KMS-11 (cell line): ENCODE results near the gene NADK2.
A peak's percentile ranks its signal among the peaks of the same experiment; 100 is the strongest.

Experiments
- H2AFZ ChIP-seq: fragments of 200-600 bp; sonication (generic); 2 replicates; pipeline ENCODE4 v1.6.1; 2016; ENCODE audit warnings: antibody characterized with exemption, mixed run types, low read depth
- H3K27ac ChIP-seq: fragments of 200-600 bp; sonication (generic); 2 replicates; pipeline ENCODE4 v1.6.1; 2016; ENCODE audit warnings: mild to moderate bottlenecking, mixed run types
- H3K27me3 ChIP-seq: fragments of 200-600 bp; sonication (generic); 2 replicates; pipeline ENCODE4 v1.6.1; 2017; ENCODE audit warnings: mild to moderate bottlenecking, low read depth, mixed run types, moderate library complexity; ENCODE audit not compliant: insufficient read depth
- H3K36me3 ChIP-seq: fragments of 200-600 bp; sonication (generic); 2 replicates; pipeline ENCODE4 v1.6.1; 2017; ENCODE audit warnings: mild to moderate bottlenecking, mixed run types; ENCODE audit not compliant: insufficient read depth
- H3K4me1 ChIP-seq: fragments of 200-600 bp; sonication (generic); 2 replicates; pipeline ENCODE4 v1.6.1; 2016; ENCODE audit warnings: mild to moderate bottlenecking, low read depth, mixed run types; ENCODE audit not compliant: poor library complexity, severe bottlenecking
- H3K4me2 ChIP-seq: fragments of 200-600 bp; sonication (generic); 2 replicates; pipeline ENCODE4 v1.7.0; 2016; ENCODE audit warnings: mild to moderate bottlenecking, mixed run types
- H3K4me3 ChIP-seq: fragments of 200-600 bp; sonication (generic); IDR thresholded peaks from 2 replicates; pipeline ENCODE4 v1.6.1; 2017; ENCODE audit warnings: low read depth, low read length, mixed read lengths; ENCODE audit not compliant: insufficient read depth
- H3K79me2 ChIP-seq: fragments of 200-600 bp; sonication (generic); 2 replicates; pipeline ENCODE4 v1.6.1; 2016; ENCODE audit warnings: low read depth, mixed run types; ENCODE audit not compliant: insufficient read depth
- H3K9ac ChIP-seq: fragments of 200-600 bp; sonication (generic); 2 replicates; pipeline ENCODE4 v1.6.1; 2016; ENCODE audit warnings: mild to moderate bottlenecking, mixed run types
- H4K20me1 ChIP-seq: fragments of 200-600 bp; sonication (generic); 2 replicates; pipeline ENCODE4 v1.6.1; 2016; ENCODE audit warnings: mild to moderate bottlenecking, mixed run types; ENCODE audit not compliant: insufficient read depth
- TF ChIP-seq, protein P1 (sequence below): fragments of 200-600 bp; sonication (generic); conservative IDR thresholded peaks from 2 replicates; pipeline ENCODE4 v1.6.1; 2017; ENCODE audit warnings: low read depth, mild to moderate bottlenecking, antibody characterized with exemption, low read length, moderate library complexity, mixed read lengths

Gene NADK2

DNA sequence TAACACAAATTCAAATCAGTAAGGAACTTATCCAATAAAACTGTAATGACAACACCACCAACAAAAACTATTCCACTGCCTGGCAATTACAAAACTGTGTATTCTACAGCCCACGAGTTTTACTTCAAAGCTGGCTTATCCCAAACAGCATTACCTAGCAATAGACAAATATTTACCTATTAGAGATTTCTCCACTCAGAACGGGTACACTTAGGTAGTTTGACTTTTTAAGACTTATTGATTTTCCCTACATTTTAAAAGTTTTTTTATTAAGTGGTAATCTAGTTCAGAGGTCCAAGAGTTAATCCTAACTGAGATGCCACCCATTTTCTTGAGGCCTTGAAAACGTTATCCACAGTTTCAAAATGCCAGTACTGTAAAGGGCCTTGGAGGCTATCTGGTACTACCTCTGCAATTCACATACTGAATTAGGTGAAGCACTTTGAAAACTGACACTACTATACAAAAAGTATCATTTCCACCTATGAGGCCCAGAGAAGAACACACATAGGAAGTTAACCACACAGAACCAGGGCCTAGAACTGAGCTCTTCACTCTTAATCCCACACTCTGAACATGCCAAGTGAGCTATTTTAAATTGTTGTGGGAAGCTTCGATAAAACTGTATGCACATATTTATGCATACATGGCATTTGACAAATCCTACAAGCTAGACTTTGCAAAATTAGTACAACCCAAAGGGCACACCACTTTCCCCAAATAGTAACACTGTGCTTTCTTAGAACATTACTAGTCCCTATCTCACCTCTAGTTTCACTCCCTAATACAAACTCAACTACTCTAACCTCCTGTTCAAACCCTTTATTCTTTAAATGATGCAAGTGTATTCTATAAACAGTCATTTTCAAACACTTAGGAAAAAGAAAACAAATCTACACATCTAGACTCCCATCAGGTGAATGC, 2.1 kb downstream of the NADK2 start:
- Histone ChIP-seq H3K4me3 (no peak overlapping the region), H4K20me1 (no peaks in the 10 kb centered on the region), H3K9ac (peak overlapping the region; percentile 96; the same call in 1 of the 2 replicates), H3K27ac (peak overlapping the region; percentile 96), H3K27me3 (no peaks in the 10 kb centered on the region), H3K4me1 (peaks cover 54% of the 10 kb centered on the region), H2AFZ (no peak overlapping the region), H3K4me2 (peak overlapping the region; percentile 83), H3K79me2 (peaks cover 36% of the 10 kb centered on the region; the same call in 1 of the 2 replicates), H3K36me3 (no peaks in the 10 kb centered on the region)
- TF ChIP-seq, protein P1, sequence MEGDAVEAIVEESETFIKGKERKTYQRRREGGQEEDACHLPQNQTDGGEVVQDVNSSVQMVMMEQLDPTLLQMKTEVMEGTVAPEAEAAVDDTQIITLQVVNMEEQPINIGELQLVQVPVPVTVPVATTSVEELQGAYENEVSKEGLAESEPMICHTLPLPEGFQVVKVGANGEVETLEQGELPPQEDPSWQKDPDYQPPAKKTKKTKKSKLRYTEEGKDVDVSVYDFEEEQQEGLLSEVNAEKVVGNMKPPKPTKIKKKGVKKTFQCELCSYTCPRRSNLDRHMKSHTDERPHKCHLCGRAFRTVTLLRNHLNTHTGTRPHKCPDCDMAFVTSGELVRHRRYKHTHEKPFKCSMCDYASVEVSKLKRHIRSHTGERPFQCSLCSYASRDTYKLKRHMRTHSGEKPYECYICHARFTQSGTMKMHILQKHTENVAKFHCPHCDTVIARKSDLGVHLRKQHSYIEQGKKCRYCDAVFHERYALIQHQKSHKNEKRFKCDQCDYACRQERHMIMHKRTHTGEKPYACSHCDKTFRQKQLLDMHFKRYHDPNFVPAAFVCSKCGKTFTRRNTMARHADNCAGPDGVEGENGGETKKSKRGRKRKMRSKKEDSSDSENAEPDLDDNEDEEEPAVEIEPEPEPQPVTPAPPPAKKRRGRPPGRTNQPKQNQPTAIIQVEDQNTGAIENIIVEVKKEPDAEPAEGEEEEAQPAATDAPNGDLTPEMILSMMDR: no peak

DNA sequence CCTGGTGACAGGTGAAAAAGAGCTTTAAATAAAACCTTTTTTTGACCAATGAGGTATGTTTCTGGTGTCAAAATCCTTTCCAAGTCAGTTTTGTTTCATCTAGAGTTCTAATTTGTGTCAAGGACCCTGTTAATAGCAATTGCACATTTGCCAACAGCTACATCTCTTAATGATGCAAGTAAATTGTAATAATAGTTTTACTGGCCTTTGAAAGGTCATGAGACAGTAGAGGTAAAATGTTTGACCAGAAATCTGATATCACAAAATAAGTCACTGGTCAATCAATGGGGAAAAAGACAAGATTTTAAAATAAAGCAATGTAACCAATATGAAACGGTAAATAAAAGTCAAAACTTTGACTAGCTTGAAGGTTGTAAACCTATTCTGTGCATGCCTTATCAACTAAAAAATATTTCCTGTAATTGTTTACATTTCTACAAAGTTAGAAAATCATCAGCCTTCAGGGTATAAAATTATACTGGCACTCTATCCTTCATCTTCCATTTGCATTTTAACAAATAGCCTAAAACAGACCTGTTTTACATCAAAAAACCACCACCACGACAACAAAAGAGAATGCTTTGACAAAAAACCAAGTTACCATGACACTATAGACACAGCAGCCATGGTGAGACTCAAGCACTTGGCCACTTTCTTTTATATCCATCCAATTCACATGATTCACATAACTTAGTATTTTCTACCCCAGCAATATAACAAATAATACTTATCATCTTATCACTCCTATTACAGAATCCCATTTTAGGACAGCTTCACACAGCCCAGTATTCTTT, 3.0 kb downstream of the NADK2 start:
- peak overlapping the region; percentile 96; the same call in 1 of the 2 replicates for H3K27ac ChIP-seq
- peaks cover 36% of the 10 kb centered on the region; the same call in 1 of the 2 replicates for H3K79me2 ChIP-seq
- H3K9ac ChIP-seq: no peak overlapping the region; the same call in 1 of the 2 replicates
- no peaks in the 10 kb centered on the region for H3K36me3 ChIP-seq
- TF ChIP-seq, protein P1: no peak
- no peak overlapping the region for H3K4me3 ChIP-seq
- H3K4me1 ChIP-seq: peaks cover 54% of the 10 kb centered on the region
- peak overlapping the region; percentile 83; the same call in 1 of the 2 replicates for H3K4me2 ChIP-seq
- no peaks in the 10 kb centered on the region for H4K20me1 ChIP-seq
- H3K27me3 ChIP-seq: no peaks in the 10 kb centered on the region
- no peak overlapping the region for H2AFZ ChIP-seq

- Histone ChIP-seq H3K27me3 (no peaks in the 10 kb centered on the region), H3K79me2 (peaks cover 41% of the 10 kb centered on the region; the same call in 1 of the 2 replicates), H3K27ac (no peak overlapping the region; the same call in 1 of the 2 replicates), H2AFZ (no peak overlapping the region), H4K20me1 (no peaks in the 10 kb centered on the region), H3K4me3 (no peak overlapping the region), H3K4me2 (peak overlapping the region; percentile 83; the same call in 1 of the 2 replicates), H3K36me3 (no peaks in the 10 kb centered on the region), H3K4me1 (peaks cover 49% of the 10 kb centered on the region), H3K9ac (no peak overlapping the region)
- TF ChIP-seq, protein P1: no peak
Observed at GRCh38 chr5:36237751-36238150, 4.0 kb downstream of the NADK2 start.

GRCh38 chr5:36236801-36237200, 4.9 kb downstream of the NADK2 start:
- Histone ChIP-seq H3K9ac (no peak overlapping the region), H2AFZ (no peak overlapping the region), H3K36me3 (no peaks in the 10 kb centered on the region), H3K79me2 (peaks cover 42% of the 10 kb centered on the region; the same call in 1 of the 2 replicates), H3K4me2 (0 out of 2 replicates have a peak overlapping the region, but pooled peaks have one; percentile 2), H4K20me1 (no peaks in the 10 kb centered on the region), H3K4me3 (no peak overlapping the region), H3K27me3 (no peaks in the 10 kb centered on the region), H3K4me1 (peaks cover 47% of the 10 kb centered on the region), H3K27ac (no peak overlapping the region)
- TF ChIP-seq, protein P1: no peak
